Retina (tissue), 1 donor: ENCODE results near the gene RNLS.
A peak's percentile ranks its signal among the peaks of the same experiment; 100 is the strongest.
"Not testable (repeated sequence)": the region's sequence is repeated elsewhere in the genome, so short reads cannot be mapped to it uniquely, and the experiment has no call there.

ENCODE experiments used
- DNase-seq: peaks from one replicate; pipeline ENCODE4 v3.0.0-alpha.2; 2016

RNLS gene

GRCh38 chr10:88383276-88383675, 199.8 kb downstream of the RNLS start:
- no peak for DNase-seq

DNA sequence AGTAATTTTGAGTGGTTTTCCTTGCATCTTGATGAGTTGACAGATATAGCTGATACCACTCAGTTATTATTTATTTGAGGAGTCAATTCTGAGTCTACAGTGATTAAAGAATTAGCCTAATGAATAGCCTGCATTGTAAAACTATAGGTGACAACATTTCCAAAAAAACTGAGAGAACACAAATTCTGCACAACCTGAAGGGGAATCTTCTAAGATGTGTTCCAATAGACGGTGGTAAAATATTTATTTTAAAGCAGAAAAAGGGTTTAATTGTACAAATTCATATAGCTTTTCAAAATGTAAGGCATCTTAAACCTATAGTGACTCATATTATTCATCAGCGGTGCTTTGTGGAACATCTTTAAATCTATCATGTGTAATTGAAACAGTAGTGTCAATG, 200.4 kb downstream of the RNLS start:
- no peak for DNase-seq

DNA sequence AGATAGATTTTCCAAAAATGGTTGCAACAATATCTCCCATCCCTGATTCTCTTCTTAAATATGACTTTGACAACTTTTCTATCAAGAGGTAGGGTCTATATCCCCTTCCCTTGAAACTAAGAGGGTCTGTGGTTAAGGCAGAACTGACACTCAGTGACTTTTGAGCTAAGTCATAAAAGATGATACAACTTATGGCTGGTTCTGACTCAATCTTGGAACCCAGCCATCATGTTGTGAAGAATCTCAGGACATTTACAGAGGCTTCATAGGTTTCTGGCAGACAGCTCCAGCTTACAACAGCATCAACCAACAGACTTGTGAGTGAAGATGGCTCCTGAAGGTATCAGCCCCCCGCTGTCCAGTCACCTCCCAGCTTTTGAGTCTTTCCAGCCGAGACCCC, 203.5 kb downstream of the RNLS start:
- DNase-seq, result no peak

GRCh38 chr10:88377510-88377909, 205.6 kb downstream of the RNLS start:
- no peak for DNase-seq

DNA sequence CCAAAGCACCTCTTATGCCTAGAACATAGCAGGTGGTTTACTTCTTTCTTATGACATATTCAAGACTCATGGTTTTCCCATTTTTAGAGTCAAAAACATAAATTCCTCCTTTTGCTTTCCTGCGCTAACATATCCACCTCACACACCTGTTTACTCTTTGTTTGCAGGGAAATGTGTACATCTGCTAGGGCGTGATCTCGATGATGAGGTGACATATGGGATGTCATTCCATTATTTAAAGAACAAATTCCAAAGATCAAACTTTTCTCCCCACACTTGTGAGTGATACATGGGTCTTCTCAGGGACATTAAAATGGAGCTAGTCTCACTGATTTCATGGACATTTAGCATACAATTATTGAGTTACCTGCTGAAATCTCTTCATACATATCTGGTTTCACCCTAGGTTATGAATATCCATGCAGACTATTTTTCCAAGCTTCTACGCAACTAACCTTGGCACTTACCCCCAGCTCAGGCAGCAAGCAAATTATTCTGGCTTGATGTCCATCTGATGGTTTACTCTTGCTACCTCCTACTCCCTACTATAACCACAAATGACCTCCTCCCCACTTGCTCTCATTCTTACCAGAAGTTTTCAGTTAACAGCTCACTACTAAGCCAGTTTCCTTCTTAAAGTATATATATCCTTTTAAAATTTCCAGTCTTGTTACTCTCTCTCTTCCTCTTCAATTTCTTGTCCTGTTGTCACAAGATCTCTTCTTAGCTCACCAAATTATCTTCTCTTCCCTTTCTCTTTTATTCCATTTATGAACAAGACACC, 208.5 kb downstream of the RNLS start:
- DNase-seq, result no peak

- DNase-seq, result no peak
Observed at GRCh38 chr10:88372881-88373592, 210.1 kb downstream of the RNLS start.

- DNase-seq, result no peak
Observed at GRCh38 chr10:88372051-88372715, 210.9 kb downstream of the RNLS start.

- DNase-seq, result no peak
Observed at GRCh38 chr10:88370713-88371112, 212.4 kb downstream of the RNLS start.

- no peak for DNase-seq
Observed at GRCh38 chr10:88366772-88367171, 216.3 kb downstream of the RNLS start.

GRCh38 chr10:88361995-88362807, 220.9 kb downstream of the RNLS start:
- peak; percentile 32 for DNase-seq

GRCh38 chr10:88361494-88361893, 221.6 kb downstream of the RNLS start:
- DNase-seq, result no peak

- DNase-seq, result not testable (repeated sequence)
Observed at GRCh38 chr10:88355750-88356149, 227.4 kb downstream of the RNLS start.

DNA sequence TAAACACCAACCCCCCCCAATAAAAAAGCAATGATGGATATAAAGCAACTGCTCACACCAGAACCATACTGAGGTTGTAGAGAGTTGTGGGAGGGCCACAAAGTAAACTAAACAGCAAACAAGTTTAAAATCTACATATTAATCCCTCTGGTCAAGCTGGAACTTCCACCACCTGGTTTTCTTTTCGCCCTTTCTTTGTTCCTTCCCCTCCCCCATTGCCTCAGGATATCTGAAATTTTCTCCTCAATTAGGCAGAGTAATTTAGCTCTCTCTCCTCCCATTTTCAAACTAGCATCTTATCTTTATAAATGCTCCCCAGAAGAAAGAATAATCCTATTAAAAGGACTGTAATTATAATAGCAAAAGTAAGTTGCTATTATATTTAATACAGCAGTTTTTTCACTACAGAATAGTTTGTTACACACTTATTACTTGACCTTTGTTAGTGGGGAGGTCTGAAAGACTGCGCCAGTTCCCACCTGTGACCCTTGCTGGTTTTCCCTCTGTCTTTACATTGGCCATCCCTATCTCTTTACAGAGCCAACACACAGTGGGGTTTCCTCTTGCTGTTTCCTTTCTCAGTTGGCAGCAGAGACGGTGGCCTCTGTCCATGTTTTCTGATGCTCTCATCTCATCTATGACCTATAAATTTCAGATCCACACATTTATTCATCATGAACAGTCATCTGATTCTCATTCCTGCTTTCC, 235.4 kb downstream of the RNLS start:
- no peak for DNase-seq

DNA sequence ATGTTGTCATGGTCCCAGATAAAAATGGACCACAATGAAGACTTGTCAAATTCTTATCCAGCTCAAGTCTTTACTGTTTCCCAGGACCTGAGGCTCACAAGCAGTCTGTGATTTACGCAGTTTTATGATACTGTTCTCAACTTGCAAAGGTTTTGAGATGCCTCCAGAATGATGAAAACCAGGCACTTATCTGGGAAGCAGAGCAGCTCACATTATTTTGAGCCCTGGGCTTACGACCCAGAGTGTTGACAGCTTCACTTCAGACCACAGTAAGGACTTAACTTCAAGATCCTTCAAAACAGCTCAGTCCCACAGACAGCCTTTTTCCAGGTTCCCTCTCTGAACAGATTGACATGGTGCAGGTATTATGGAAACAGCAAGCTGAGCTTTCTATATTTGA, 236.1 kb downstream of the RNLS start:
- no peak for DNase-seq

- DNase-seq, result no peak
Observed at GRCh38 chr10:88346144-88346977, 236.8 kb downstream of the RNLS start.

DNA sequence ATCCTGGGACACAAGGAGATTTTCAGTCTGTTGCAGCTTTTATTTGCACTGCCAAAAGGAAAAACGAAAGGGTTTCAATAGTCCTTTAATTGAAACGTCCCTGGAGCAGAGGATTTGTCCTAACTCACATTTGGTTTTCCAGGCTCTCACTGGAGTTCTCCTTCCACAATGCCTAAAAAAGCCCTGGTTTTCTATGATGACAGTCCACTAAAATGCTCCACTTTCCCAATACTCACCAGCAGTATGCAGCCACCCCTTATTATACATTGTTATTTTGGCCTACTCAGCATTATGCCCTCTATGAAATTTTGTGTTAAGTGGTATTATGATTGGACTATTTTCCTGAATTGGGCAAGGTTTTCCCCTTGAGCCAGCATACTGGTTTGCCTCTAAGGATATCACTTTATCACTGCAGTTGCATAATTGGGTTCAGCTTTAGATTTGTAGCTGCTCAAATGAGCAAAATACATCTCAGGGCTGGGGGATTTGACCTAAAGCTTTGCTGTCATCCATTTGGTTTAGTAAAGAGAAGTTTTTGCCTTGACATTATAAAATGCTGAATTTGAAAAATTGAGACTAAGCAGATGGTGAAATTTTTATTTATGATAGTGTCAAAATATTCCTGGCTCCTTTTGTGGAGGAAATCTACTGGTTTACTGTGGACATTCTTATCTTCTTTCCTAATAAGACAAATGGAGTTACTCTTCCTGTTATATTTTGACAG, 239.2 kb downstream of the RNLS start:
- DNase-seq, result no peak

DNA sequence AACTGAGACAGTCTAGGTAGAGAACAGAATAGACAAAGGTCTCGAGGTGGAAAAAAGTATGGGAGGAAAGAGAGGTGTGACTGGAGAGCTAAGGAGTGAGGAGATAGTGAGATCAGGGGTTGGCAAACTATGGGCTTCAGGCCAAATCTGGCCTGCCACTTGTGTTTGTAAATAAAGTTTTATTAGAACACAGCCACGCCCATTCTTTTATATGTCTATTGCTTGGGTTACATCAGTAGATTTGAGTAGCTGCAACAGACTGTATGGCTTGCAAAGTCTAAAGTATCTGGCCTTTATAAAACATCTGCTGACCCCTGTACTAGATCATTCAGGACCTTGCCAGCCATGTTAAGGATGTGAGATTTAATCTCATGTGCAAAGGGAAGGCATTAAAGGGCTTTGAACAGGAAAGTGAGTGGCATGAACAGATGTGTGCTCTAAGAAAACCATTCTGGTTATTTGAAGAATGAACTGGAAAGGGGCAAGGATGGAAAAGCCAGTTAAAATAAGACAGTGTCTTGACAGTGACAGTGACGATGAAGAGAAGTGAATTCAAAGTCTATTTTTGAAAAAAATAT, 240.3 kb downstream of the RNLS start:
- no peak for DNase-seq

DNA sequence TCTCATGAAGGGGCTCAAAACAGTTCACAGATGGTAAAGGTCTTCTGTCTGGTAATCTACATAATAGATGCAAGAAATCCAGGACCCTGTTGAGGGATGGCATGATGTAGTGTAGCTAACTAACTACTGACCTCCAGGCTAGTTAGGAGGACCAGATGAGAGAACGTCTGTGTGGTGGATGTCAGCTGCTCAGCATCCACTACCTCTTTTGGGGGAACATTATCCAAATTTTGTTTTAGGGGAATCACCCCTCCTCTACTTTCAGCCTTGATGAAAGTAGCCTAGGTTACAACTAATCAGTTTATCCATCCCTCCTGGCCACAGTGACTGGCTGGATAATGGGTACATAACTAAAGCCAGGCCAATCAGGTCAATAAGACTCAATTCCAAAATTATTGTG, 246.0 kb downstream of the RNLS start:
- DNase-seq, result no peak

DNA sequence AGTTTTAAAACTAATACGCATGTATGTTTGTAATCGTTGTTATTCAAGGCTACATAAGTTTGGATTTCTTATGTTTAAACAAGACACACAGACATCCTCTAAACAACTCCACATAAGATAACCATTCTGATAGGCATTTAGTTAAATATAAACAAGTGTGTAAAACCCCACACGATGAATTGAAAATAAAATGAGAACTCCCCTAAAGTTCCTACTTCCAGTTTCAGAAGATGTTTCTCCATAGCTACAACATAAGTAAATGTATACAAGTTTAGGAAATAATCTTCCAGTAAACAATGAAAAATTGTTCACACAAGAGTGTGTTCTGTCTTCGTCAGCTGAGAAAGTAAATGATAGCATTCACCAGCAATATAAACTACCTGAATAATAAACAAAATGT, 246.8 kb downstream of the RNLS start:
- no peak for DNase-seq

GRCh38 chr10:88333248-88333630, 249.9 kb downstream of the RNLS start:
- no peak for DNase-seq
